Left ventricle myocardium superior (tissue), 1 donor: ENCODE measurements around the gene PYGM. TPM values are rescaled to one million over a fixed set of nuclear protein-coding genes. Genes with fewer than 3 reads are reported as not detected.

Experiments used
- ATAC-seq: fragments of 200-7000 bp; cut with Tn5 transposase; one replicate; pipeline ENCODE4 v1.9.1; 2020; ENCODE audit warnings: mild to moderate bottlenecking, moderate library complexity
- DNase-seq: peaks from one replicate; pipeline ENCODE4 v3.0.0-alpha.2; 2020
- intact Hi-C: fragments of 100-400 bp; cut with micrococcal nuclease; formaldehyde crosslinking; loops from one replicate; pipeline ENCODE4 v1.11.0; 2022
- total RNA-seq: library from RNA; stranded (reverse); fragmentation: NEBNext Ultra II Directional; extraction: Animal tissue kit (Norgen Biotek cat#: 25700); gene quantifications from one replicate; pipeline ENCODE4 v1.2.1, GENCODE V29; 2021
- donor health status: DM: no; HTN: yes; CAD: no; lungs with severe emphysema.

The PYGM gene
- total RNA-seq, 1 donor from 2014 or later: 175 TPM

DNA sequence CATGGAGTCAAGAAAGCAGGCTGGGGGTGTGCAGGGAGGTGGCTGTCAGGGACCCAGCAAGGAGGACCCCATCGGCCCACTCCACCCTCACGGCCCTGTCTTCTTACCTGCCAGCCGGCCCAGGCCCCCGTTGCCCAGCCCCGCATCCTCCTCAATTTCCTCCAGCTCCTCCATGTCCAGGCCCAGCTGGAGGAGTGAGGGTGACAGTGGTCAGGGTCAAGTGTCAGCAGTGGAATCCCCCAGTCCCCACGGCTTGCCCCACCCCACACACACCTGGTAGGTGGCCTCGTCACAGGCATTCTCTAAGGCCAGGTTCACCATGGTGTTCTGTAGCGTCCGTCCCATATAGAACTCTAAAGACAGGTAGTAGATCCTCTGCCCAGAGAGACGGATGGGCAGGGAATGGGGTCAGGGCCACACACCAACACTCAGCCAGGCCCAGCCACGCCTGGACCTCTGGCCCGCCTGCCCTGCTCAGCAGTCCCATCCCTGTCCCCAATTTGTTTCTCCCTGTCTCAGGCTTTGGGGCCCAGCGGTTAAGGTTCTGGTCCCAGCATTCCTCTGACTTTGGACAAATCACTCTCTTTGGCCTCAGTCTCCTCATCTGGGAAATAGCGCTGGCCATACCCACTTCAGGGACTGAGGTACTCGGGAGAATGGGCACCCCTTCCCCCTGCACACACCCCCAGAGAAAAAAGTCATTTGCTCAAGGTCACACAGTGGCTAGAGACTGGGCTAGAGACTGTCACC, 1.3 kb downstream of the PYGM start:
- ATAC-seq: no peak
- DNase-seq: no peak

GRCh38 chr11:64757549-64758329, 2.0 kb downstream of the PYGM start:
- intact Hi-C loops: no loop called here
- DNase-seq: no peak
- ATAC-seq: no peak

More for the DNA sequence above, 1.3 kb downstream of the PYGM start:
- intact Hi-C loops: no loop called here

DNA sequence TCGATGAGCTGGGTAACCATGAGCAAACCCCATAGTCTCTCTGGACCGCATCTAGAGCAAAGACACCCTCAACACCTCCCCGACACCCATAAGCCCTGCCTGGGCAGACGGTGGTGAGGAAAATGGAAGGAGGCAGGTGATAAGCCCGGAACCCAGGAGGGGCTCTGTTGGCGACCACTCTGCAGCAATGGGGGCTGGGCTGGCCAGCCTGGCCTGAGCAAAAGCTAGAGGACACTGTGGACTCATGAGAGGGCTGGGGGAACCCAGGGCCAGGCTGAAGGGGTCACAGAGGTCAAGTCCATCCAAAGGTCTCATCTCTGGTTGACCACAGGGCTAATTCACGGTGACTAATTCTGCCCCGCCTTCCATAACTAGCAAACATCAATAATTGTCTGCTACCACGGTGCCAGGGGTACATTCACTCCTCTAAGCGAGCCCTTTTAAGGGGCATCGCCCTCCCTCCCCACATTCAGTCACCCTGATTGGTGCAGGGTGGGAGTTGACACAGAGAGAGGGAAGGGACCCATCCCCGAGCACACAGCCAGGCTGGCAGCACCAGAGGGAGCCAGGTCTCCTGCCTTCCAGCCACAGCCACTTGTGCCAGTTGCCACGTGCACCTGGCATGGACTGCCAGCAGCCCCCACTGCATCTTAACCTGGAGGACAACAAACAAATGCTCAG, 4.0 kb downstream of the PYGM start:
- no peak for DNase-seq
- ATAC-seq: no peak
- intact Hi-C loops: no loop called here

DNA sequence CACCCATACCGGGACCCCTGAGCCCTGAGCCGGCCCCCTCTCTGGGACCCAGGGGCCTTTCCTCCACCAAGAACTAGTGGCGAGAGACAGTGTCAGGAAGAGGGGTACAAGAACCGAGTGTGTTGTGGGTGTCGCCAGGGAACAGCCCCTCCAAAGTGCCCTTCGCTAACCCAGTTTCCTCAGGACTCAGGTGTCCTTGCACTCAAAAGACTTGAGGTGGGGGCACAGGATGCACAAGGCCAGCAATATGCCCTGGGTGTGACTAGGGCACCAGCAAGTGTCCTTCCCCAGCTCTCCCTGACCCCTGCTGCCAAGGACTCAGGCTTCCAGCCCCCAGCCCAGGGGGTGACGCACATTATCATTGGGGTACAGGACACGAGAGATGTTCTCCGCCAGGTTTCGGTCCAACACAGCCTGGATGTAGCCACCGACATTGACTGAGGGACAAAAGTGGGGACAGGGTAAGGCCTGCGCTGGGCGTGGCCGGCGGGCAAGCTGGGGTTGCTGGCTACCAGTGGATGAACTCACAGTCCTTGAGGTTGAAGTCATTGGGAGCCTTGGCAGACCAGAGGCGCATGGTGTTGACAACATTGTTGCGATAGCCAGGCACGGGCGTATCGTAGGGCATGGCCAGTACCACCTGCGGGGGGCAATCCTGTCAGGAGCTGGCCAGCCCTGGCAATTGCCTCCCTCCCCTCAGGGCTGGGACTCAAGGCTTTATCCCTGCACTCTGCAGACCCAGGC, 4.7 kb downstream of the PYGM start:
- intact Hi-C loops: no loop called here
- no peak for DNase-seq
- ATAC-seq: no peak

GRCh38 chr11:64754124-64754918, 5.5 kb downstream of the PYGM start:
- intact Hi-C loops: no loop called here
- ATAC-seq (no peak), DNase-seq (no peak)

DNA sequence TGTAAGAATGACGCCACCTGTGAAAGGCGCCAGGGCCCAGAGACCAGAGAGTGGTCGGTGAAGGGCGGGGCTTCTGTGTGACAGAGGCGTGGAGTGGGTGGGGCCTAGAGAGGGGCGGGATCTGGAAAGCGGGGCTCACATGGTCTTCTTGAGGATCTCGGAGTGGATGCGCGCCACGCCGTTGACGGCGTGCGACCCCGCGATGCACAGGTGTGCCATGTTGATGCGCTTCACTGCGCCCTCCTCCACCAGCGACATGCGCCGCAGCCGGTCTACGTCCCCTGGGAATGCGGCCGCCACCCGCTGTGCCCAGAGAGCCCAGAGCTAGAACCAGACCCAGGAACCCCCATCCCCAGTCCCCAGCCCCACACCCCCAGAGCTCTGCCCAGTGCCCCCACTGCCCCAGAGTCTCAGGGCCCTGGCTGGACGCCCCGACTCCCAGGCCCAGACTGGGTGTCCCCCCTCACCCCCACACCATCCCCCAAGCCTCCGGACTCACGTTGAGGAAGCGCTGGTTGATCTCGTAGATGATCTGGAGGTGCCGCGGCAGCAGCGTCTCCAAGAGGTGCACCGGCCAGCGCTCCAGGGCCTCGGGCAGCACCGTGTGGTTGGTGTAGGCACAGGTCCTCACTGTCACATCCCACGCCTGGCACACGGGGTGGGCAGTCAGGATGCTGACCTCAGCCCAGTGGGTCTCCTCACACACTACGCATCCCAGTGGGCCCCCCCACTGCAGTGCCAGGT, 6.2 kb downstream of the PYGM start:
- DNase-seq (no peak), ATAC-seq (no peak)
- intact Hi-C loops: no loop called here

DNA sequence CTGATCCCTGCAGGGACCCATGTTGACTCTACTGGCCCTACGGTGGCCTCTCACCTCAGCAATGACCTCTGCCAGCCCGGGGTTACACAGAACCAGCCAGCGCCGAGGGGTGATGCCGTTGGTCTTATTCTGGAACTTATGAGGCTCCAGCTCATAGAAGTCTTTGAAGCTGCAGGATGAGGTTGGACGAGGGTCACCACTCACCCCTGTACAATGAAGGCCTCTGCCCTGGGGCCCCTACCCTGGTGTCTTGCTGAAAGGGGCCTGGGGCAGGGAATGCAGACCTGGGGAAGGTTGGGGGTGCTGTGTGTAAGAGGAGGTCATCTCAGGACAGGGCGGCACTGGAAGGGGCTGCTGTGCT, 6.8 kb downstream of the PYGM start:
- no peak for ATAC-seq
- DNase-seq: no peak
- intact Hi-C loops: no loop called here

- intact Hi-C loops: no loop called here
- DNase-seq (no peak), ATAC-seq (no peak)
Measured at GRCh38 chr11:64752175-64752970, 7.4 kb downstream of the PYGM start.

- ATAC-seq: no peak
Measured at GRCh38 chr11:64751580-64751979, 8.2 kb downstream of the PYGM start.

GRCh38 chr11:64751136-64751535, 8.6 kb downstream of the PYGM start:
- DNase-seq: no peak
- ATAC-seq: no peak
- intact Hi-C loops: no loop called here

More at GRCh38 chr11:64751580-64751979, 8.2 kb downstream of the PYGM start:
- intact Hi-C loops: no loop called here
- no peak for DNase-seq

- DNase-seq: no peak
- no peak for ATAC-seq
- intact Hi-C loops: no loop called here
Measured at GRCh38 chr11:64750361-64751054, 9.3 kb downstream of the PYGM start.

- no peak for DNase-seq
- ATAC-seq: no peak
Measured at GRCh38 chr11:64747961-64748665, 11.7 kb downstream of the PYGM start.

DNA sequence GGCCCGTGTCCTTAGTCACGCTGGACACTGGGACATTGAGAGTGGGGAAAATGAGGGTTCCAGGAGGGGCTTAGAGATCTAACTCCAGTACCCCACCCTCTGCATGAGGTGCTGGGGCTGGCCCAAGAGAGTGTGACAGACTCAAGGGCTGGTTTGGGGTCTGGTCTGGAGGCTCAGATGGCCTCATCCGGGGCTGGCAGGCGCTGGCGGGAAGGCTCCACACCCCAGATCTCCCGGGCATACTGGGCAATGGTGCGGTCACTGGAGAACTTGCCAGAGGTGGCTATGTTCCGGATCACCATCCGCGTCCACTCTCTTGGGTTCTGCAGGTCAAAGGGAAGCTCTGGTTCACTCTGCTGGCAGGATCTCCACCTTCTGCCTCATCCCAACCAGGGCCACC, 13.3 kb downstream of the PYGM start:
- no peak for DNase-seq
- intact Hi-C loops: no loop called here
- ATAC-seq: no peak

More at GRCh38 chr11:64747961-64748665, 11.7 kb downstream of the PYGM start:
- intact Hi-C loops: no loop called here

DNA sequence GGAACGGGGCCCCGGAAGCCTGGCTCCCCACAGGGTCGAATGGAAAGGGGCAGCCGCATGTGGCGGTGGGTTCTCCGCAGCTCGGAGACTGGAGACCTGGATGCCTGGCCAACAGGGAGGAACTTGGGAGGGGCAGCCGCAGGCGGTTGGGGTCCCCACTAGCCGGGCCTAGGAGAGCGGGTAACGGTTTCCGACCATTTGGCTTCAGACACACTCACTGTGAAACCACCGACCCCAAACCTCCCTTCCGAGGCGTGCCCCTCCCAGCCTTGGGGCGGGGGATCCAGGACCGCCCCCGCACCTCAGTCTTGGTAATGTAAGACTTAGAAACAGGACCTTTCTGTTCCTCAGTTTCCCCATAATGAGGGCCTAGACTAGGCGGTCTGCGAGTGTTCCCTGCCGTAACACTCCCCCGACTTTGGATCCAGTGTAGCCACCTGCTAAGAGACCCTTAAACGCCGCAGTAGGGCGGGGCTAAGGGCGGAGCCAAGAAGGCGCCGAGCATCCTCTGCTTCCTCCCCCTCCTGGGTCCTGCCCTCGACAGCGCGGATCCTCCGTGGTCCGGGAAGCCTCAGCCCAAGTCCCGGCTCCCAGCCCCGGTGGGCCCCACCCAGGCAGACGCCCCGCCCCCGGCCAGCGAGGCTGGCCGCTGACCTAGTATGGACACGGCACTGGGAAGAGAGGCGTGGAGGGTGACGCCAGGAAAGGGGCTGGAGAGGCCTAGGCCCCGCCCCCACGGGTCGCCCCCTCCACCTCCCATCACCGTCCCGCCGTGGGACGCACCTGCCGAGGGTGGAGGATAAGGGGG, 14.0 kb downstream of the PYGM start:
- intact Hi-C loops: no loop called here

GRCh38 chr11:64745189-64745520, 14.6 kb downstream of the PYGM start:
- intact Hi-C loops: no loop called here
- DNase-seq (peak; percentile 89), ATAC-seq (peak; percentile 14)

More for the DNA sequence above, 14.0 kb downstream of the PYGM start:
- ATAC-seq: peak; percentile 69
- DNase-seq: peak; percentile 93
